Epithelial cell of prostate (primary cell): Measurements from ENCODE around the gene PADI4.

Source experiments
- DNase-seq: peaks from one replicate; pipeline ENCODE4 v3.0.0-alpha.2; 2011; ENCODE audit warnings: low read depth, low spot score
- H3K27ac ChIP-seq: fragments of 450-650 bp; 2 replicates; pipeline ENCODE4 v1.5.1; 2017; ENCODE audit warnings: mild to moderate bottlenecking

The PADI4 gene, protein sequence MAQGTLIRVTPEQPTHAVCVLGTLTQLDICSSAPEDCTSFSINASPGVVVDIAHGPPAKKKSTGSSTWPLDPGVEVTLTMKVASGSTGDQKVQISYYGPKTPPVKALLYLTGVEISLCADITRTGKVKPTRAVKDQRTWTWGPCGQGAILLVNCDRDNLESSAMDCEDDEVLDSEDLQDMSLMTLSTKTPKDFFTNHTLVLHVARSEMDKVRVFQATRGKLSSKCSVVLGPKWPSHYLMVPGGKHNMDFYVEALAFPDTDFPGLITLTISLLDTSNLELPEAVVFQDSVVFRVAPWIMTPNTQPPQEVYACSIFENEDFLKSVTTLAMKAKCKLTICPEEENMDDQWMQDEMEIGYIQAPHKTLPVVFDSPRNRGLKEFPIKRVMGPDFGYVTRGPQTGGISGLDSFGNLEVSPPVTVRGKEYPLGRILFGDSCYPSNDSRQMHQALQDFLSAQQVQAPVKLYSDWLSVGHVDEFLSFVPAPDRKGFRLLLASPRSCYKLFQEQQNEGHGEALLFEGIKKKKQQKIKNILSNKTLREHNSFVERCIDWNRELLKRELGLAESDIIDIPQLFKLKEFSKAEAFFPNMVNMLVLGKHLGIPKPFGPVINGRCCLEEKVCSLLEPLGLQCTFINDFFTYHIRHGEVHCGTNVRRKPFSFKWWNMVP

GRCh38 chr1:17307946-17308345 lies at the start of gene PADI4:
Gene PADI4, plus strand, starts transcription at chr1:17308197. Its CDS starts 26 bp downstream, at chr1:17308223.
- no peak within 1 kb of the TSS for H3K27ac ChIP-seq
- DNase-seq = no peak

DNA sequence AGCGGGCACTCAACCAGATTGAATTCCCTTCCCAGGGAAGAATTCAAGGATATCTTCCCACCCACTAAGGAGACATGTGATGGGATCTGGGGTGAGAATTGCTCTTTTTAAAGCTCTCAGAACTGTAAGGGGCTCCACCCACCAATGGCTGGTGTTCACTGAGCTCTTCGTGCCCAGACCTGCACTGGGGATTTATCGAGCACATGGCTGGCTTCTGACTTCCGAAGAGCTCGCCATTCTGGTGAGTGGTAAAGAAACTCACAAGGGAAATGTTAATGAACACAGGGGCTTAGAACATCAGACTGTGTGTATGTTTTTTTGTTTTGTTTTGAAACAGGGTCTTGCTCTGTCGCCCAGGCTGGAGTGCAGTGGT lies 49.3 kb upstream of the PADI4 start:
- no peak overlapping the region for H3K27ac ChIP-seq

DNA sequence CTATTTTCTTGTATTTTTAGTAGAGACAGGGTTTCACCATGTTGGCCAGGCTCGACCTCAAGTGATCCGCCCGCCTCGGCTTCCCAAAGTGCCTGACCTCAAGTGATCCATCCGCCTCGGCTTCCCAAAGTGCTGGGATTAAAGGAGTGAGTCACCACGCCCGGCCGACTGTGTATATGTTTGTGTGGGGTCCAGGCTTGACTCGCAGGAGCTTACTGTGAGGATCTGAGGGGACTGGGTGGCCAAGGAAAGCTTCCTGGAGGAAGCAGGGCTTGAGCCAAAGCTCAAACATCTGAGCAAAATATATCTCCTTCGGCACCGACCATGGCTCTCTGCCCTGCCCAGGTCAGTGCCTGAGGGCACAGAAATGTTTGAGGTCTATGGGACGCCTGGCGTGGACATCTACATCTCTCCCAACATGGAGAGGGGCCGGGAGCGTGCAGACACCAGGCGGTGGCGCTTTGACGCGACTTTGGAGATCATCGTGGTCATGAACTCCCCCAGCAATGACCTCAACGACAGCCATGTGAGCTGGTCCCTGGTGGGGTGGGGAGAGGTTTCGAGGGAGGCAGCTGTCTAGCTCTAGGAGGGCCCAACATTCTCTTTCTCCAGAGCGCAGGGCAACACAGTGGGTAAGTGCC lies 48.6 kb upstream of the PADI4 start:
- DNase-seq = no peak
- H3K27ac ChIP-seq = no peak overlapping the region

More for the DNA sequence above, 49.3 kb upstream of the PADI4 start:
- no peak for DNase-seq

DNA sequence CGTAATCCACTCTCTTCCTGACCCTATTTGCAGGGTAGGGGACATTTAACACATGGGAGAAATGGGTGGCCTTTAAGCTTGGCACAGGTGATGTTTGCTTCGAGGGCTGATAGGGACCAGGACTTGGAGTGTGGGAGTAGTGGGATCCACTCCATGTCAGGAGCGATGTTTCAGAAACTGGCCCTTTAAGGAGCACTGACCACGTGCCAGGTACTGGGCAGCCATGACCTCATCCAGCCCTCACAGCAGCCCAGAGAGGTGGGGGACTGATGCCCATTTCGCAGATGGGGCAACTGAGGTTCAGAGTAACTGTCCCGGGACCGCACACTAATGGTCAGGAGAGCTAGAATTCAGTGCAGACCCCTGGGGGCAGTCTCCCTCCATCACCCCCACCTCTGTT lies 47.7 kb upstream of the PADI4 start:
- H3K27ac ChIP-seq = no peak overlapping the region

GRCh38 chr1:17260738-17261137 lies 47.3 kb upstream of the PADI4 start:
- H3K27ac ChIP-seq = no peak overlapping the region
- no peak for DNase-seq

More for the DNA sequence above, 47.7 kb upstream of the PADI4 start:
- no peak for DNase-seq

GRCh38 chr1:17263936-17264335 lies 44.1 kb upstream of the PADI4 start:
- no peak for DNase-seq
- no peak overlapping the region for H3K27ac ChIP-seq

- no peak for DNase-seq
- peak overlapping the region; percentile 59 for H3K27ac ChIP-seq
Measured at GRCh38 chr1:17264470-17264869, 43.5 kb upstream of the PADI4 start.

DNA sequence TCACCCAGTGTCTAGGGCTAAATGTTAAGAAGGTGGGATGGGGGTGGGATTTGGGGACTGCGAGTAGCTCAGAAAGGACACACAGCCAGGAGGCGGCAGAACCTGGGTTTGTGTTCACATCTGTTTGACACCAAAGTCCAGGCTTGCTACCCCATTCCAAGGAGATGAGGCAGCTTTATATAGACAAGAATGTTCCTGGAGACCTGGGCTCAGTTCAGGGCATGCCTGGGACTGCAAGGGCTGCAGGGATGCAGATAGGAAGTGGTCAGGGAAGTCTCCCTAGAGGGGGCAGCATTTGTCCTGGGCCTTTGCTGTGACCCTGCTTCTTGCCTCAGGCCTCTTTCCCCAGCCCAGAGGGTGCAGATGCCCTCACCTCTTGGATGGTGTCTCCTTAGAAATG lies 42.8 kb upstream of the PADI4 start:
- DNase-seq = no peak
- peak overlapping the region; percentile 59 for H3K27ac ChIP-seq

GRCh38 chr1:17265950-17266349 lies 42.0 kb upstream of the PADI4 start:
- DNase-seq = no peak
- H3K27ac ChIP-seq = peak overlapping the region; percentile 59

DNA sequence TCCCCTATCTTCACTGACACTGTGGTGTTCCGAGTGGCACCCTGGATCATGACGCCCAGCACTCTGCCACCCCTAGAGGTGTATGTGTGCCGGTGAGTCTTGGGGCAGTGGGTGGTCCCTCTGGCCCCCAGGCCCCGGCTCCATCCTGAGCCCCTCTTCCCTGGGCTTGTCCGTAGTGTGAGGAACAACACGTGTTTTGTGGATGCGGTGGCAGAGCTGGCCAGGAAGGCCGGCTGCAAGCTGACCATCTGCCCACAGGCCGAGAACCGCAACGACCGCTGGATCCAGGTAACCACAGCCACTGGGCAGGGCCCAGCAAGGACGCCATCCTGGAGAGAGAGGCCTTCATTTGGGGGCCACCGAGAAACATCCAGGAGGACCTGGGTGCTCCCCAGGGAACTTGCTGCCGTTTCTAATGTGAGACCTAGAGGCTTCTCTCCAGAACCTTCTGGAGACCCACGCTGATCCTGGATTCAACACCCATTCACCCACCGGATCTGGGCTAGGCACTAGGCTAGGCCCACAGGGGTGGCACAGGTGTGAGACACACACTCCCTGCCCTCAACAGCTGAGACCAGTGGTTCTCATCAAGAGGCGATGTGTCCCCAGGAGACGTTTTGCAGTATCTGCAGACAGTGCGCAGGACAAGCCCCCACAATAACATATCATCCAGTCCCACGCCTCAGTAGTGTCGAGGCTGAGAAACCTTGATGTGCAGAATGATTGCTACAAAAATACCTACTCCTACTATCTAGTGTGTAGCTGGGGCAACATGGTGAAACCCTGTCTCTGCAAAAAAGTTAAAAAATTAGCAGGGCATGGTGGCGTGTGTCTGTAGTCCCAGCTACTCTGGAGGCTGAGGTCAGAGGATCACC lies 36.9 kb upstream of the PADI4 start:
- H3K27ac ChIP-seq = no peak overlapping the region
- DNase-seq = no peak

- DNase-seq = no peak
- H3K27ac ChIP-seq = no peak overlapping the region
Measured at GRCh38 chr1:17272066-17272465, 35.9 kb upstream of the PADI4 start.

DNA sequence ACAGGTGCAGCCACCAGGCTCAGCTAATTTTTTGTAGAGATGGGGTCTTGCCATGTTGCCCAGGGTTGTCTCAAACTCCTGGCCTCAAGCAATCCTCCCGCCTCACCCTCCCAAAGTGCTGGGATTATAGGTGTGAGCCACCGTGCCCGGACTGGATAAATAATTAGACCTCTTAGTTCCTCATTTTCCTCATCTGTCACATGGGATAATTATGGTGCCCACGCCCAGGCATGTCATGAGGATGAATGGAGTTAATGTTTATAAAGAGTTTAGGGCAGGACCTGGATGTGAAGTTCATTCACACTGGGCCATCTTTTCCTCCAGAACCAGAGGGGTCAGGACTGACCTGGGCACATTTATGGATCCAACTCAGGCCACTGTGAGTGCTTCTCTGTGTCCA lies 35.4 kb upstream of the PADI4 start:
- H3K27ac ChIP-seq = no peak overlapping the region
- DNase-seq = no peak

DNA sequence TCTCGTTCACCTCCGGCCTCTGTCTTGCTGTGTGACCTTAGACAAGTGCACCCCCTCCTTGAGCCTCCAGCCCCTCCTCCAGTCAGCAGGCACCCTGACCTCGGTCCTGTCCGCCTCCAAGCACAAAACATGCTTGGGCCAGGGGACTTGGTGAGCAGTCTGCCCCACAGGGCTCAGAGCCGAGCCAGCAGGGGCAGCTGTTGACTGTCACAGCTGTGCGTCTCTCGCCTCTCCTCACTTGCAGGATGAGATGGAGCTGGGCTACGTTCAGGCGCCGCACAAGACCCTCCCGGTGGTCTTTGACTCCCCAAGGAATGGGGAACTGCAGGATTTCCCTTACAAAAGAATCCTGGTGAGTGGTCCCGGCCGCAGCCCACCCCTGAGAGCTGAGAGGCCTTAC lies 34.9 kb upstream of the PADI4 start:
- H3K27ac ChIP-seq = no peak overlapping the region
- DNase-seq = no peak

DNA sequence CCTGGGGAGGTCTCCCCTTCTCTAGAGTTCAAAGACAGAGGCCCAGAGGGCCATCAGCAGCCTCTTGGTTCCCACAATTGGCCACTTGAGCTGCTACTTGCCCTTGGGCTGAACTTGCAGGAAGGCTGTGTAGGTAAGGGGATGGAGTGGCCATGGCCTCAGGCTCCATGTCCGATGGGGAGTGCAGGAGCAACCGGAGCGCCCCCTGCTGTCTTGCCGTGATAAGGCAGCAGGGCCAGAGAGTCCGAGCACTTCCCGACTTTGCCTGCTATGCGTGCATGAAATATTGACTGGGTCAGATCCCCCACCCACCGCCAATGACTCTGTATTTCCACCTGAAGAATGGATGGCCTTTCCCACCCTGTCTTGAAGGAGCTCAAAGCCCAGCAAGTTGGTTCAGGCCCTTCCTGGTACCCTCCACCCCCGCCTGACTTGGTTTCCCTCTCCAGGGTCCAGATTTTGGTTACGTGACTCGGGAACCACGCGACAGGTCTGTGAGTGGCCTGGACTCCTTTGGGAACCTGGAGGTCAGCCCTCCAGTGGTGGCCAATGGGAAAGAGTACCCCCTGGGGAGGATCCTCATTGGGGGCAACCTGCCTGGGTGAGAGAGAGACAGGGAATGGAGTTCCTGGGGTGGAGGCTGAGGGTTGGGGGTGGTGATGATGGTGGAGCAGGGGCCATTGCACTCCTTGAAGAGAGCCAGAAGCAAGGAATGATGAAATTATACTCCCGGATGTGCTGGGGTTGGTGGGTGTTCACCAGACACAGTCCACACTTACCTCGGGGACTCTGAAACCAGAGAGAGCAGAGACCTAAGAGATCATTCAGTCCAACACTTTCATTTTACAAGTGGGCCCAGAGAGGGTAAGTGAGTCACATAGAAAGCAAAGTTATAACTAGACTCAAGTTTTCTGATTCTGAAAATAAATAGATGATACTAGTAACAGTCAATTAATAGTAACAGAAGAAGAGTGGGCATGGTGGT lies 33.5 kb upstream of the PADI4 start:
- no peak overlapping the region for H3K27ac ChIP-seq
- DNase-seq = no peak

GRCh38 chr1:17276568-17276967 lies 31.4 kb upstream of the PADI4 start:
- H3K27ac ChIP-seq = no peak overlapping the region
- DNase-seq = peak; percentile 59

DNA sequence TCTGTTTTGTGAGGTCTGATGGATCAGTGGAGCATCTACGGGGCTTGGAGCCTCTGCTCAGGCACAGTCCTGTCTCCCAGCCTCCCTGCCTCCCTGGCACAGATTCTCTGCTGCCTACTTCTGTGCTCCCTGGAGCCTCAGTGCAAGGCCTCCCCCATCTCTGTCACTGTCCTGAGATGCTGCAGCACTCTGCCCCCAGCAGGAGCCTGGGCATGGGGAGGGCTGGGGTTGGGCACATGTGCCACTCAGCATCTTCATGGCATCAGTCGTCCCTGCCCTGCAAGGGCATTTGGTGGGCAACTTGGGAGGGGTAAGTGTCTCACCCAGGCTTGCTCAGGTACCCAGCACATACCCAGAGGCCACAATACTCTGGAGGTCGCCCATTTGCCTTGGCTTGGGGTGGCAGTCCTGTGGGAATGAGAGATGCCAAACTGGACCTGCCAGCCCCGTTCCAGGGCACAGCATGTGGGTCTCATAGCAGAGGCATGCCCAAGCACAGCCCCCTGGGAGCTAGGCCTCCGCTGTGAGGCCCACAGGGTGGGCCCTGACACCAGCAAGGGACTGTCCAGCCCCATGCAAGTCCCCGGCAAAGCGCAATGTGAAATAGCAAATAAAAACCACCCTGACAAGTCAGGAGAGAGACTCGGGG lies 30.4 kb upstream of the PADI4 start:
- H3K27ac ChIP-seq = no peak overlapping the region
- no peak for DNase-seq

DNA sequence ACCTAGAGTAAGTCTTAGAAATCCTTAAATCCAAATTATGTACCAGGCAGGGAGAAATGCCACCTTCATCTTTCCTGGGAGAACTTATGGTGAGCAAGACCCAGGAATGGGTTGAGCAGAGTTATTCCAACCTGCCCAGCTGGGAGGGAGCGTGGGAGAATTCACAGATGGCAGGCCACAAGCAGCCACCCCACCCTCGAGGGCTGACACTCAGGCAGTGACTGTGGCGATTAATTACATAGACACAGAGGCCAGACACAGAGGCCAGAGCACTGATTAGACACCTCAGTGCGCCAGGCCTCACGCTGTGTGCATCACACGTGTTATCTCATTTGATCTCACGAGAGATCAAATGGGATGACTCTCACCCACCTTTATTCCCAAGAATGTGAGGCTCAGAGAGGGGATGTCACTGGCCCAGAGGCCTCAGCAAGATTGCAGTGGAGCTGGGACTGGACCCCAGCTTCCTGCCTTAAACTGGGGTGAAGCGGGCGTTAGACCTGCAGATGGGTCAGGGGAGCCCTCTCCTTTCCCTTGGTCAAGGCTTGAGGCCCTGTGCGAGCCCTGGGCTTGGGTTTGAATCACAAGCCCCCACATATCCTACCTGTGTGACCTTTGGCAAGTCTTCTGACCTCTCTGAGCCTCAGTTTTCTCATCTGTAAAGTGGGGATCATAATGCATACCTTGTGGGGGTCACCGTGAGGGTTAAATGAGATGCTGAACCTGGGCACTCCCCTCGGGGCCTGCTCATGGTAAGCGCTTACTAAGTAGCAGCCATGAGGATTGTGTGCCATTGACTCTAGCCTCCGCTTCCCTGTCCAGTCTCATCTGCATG lies 28.8 kb upstream of the PADI4 start:
- no peak overlapping the region for H3K27ac ChIP-seq
- no peak for DNase-seq

- H3K27ac ChIP-seq = no peak overlapping the region
- no peak for DNase-seq
Measured at GRCh38 chr1:17280436-17280835, 27.6 kb upstream of the PADI4 start.
